ENCODE measurements around the gene GPBP1L1. TPM values are rescaled to one million over a fixed set of nuclear protein-coding genes. Genes with fewer than 3 reads are reported as not detected.

The GPBP1L1 gene
- total RNA-seq, 1 donor from 2014 or later, result 147 TPM

GRCh38 chr1:45656573-45657226, 29.6 kb downstream of the GPBP1L1 start:
- Histone ChIP-seq H3K4me3 (ENCODE audit: low read depth, low read length) (no peak overlapping the region), H3K36me3 (ENCODE audit: control insufficient read depth, insufficient read depth, low read length) (peaks cover 24% of the 10 kb centered on the region), H3K27me3 (ENCODE audit: control insufficient read depth, insufficient read depth, low read length) (no peaks in the 10 kb centered on the region)
- FAIRE-seq, result no peak
- no peak for DNase-seq (ENCODE audit: low read depth)
- TF ChIP-seq CTCF (IDR thresholded peaks at IDR 0.05; ENCODE audit: insufficient read depth, low read length, severe bottlenecking), result no peak

GRCh38 chr1:45654540-45655280, 31.6 kb downstream of the GPBP1L1 start:
- no peak for FAIRE-seq
- Histone ChIP-seq H3K27me3 (ENCODE audit: control insufficient read depth, insufficient read depth, low read length) (no peaks in the 10 kb centered on the region), H3K36me3 (ENCODE audit: control insufficient read depth, insufficient read depth, low read length) (peaks cover 32% of the 10 kb centered on the region), H3K4me3 (ENCODE audit: low read depth, low read length) (no peak overlapping the region)
- TF ChIP-seq CTCF (IDR thresholded peaks at IDR 0.05; ENCODE audit: insufficient read depth, low read length, severe bottlenecking), result no peak
- peak; percentile 74 for DNase-seq (ENCODE audit: low read depth)

GRCh38 chr1:45647248-45648021, 38.9 kb downstream of the GPBP1L1 start:
- DNase-seq (ENCODE audit: low read depth) (no peak), FAIRE-seq (no peak)
- no peak overlapping the region for H3K4me3 ChIP-seq (ENCODE audit: low read depth, low read length)
- peaks cover 11% of the 10 kb centered on the region for H3K36me3 ChIP-seq (ENCODE audit: control insufficient read depth, insufficient read depth, low read length)
- no peaks in the 10 kb centered on the region for H3K27me3 ChIP-seq (ENCODE audit: control insufficient read depth, insufficient read depth, low read length)
- no peak for TF ChIP-seq CTCF (IDR thresholded peaks at IDR 0.05; ENCODE audit: insufficient read depth, low read length, severe bottlenecking)

- TF ChIP-seq CTCF (IDR thresholded peaks at IDR 0.05; ENCODE audit: insufficient read depth, low read length, severe bottlenecking), result no peak
- no peak for DNase-seq (ENCODE audit: low read depth)
- peaks cover 6% of the 10 kb centered on the region for H3K36me3 ChIP-seq (ENCODE audit: control insufficient read depth, insufficient read depth, low read length)
- FAIRE-seq, result no peak
- no peak overlapping the region for H3K4me3 ChIP-seq (ENCODE audit: low read depth, low read length)
- no peaks in the 10 kb centered on the region for H3K27me3 ChIP-seq (ENCODE audit: control insufficient read depth, insufficient read depth, low read length)
Observed at GRCh38 chr1:45644661-45645060, 41.7 kb downstream of the GPBP1L1 start.

- Histone ChIP-seq H3K4me3 (ENCODE audit: low read depth, low read length) (no peak overlapping the region), H3K27me3 (ENCODE audit: control insufficient read depth, insufficient read depth, low read length) (no peaks in the 10 kb centered on the region), H3K36me3 (ENCODE audit: control insufficient read depth, insufficient read depth, low read length) (peaks cover 8% of the 10 kb centered on the region)
- FAIRE-seq (no peak), DNase-seq (ENCODE audit: low read depth) (no peak)
- peak; percentile 15 for TF ChIP-seq CTCF (IDR thresholded peaks at IDR 0.05; ENCODE audit: insufficient read depth, low read length, severe bottlenecking)
Observed at GRCh38 chr1:45643978-45644377, 42.4 kb downstream of the GPBP1L1 start.
